Astrocyte (in vitro differentiated cells and primary cell): ENCODE measurements around the gene INCA1.

ENCODE experiments used
- EZH2 ChIP-seq: IDR thresholded peaks from 2 replicates; pipeline ENCODE4 v1.6.1; 2012; ENCODE audit warnings: mild to moderate bottlenecking, low read length, inconsistent platforms; ENCODE audit not compliant: insufficient read depth
- TF ChIP-seq, protein P1 (sequence below): IDR thresholded peaks from 2 replicates; pipeline ENCODE4 v1.5.1; 2011; ENCODE audit warnings: low read depth, mild to moderate bottlenecking, inconsistent platforms, low read length, moderate library complexity; ENCODE audit not compliant: insufficient read depth

DNA sequence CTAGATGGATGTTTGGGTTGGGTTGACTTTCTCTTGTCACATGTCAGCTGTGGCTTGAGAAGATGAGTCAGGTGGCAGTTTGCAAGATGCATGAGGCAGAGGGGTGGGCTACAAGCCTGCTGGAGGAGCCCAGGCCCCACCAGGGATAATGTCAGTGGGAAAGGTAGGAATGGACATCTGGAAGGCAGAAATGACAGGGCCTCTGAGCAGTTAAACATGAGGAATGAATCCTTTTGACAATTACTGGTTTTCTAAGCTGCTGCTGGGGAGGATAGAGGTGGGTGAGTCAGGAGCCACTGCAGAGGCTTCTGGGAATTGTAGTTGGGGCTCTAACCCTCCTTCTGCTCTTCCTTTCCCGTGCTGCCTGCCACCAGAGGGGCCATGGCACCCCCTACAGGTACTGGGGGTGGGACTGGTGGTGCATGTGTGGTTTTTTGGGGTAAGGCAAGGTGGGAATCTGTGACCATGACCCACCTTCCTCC lies 22.2 kb upstream of the INCA1 start:
- TF ChIP-seq, protein P1, sequence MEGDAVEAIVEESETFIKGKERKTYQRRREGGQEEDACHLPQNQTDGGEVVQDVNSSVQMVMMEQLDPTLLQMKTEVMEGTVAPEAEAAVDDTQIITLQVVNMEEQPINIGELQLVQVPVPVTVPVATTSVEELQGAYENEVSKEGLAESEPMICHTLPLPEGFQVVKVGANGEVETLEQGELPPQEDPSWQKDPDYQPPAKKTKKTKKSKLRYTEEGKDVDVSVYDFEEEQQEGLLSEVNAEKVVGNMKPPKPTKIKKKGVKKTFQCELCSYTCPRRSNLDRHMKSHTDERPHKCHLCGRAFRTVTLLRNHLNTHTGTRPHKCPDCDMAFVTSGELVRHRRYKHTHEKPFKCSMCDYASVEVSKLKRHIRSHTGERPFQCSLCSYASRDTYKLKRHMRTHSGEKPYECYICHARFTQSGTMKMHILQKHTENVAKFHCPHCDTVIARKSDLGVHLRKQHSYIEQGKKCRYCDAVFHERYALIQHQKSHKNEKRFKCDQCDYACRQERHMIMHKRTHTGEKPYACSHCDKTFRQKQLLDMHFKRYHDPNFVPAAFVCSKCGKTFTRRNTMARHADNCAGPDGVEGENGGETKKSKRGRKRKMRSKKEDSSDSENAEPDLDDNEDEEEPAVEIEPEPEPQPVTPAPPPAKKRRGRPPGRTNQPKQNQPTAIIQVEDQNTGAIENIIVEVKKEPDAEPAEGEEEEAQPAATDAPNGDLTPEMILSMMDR: no peak
- TF ChIP-seq EZH2: no peak
